ENCODE results near the gene CSPG4.

GRCh38 chr15:75702436-75702835 is 10.2 kb downstream of the CSPG4 start:
- TF ChIP-seq TCF7L2 (IDR thresholded peaks at IDR 0.05; ENCODE audit: low read depth, low read length) (no peak), CTCF (IDR thresholded peaks at IDR 0.05) (no peak), POLR2AphosphoS5 (IDR thresholded peaks at IDR 0.05; ENCODE audit: low read depth, low read length) (no peak)

All from Panc1 (cell line).